ENCODE results near the gene CCL16.
A peak's percentile ranks its signal among the peaks of the same experiment; 100 is the strongest.
"Not testable (repeated sequence)": the region's sequence is repeated elsewhere in the genome, so short reads cannot be mapped to it uniquely, and the experiment has no call there.

Gene CCL16

GRCh38 chr17:35984140-35984539, 2.8 kb upstream of the CCL16 start:
- no peak for DNase-seq

- DNase-seq, result no peak
These were observed 1.3 kb upstream of the CCL16 start for GRCh38 chr17:35982409-35983191.

GRCh38 chr17:35981908-35982330, 622 bp upstream of the CCL16 start:
- DNase-seq, result no peak

- no peak for DNase-seq
These were observed 3.0 kb downstream of the CCL16 start for GRCh38 chr17:35978346-35978745.

- no peak for DNase-seq
These were observed 3.8 kb downstream of the CCL16 start for GRCh38 chr17:35977509-35977908.

- no peak for DNase-seq
These were observed 7.7 kb downstream of the CCL16 start for GRCh38 chr17:35973333-35974260.

- no peak for DNase-seq
These were observed 8.4 kb downstream of the CCL16 start for GRCh38 chr17:35972945-35973332.

- no peak for DNase-seq
These were observed 8.8 kb downstream of the CCL16 start for GRCh38 chr17:35972535-35972934.

- no peak for DNase-seq
These were observed 9.2 kb downstream of the CCL16 start for GRCh38 chr17:35972066-35972465.

- peak; percentile 57 for DNase-seq
These were observed 11.5 kb downstream of the CCL16 start for GRCh38 chr17:35969558-35970380.

- DNase-seq, result no peak
These were observed 12.7 kb downstream of the CCL16 start for GRCh38 chr17:35968520-35969054.

- DNase-seq, result no peak
These were observed 16.0 kb downstream of the CCL16 start for GRCh38 chr17:35965272-35965671.

- no peak for DNase-seq
These were observed 17.6 kb downstream of the CCL16 start for GRCh38 chr17:35963663-35964062.

GRCh38 chr17:35953720-35954119, 27.6 kb downstream of the CCL16 start:
- no peak for DNase-seq

- DNase-seq, result no peak
These were observed 31.9 kb downstream of the CCL16 start for GRCh38 chr17:35949401-35949800.

GRCh38 chr17:35948092-35948491, 33.2 kb downstream of the CCL16 start:
- no peak for DNase-seq

GRCh38 chr17:35947156-35947585, 34.1 kb downstream of the CCL16 start:
- DNase-seq, result peak; percentile 27

GRCh38 chr17:35944151-35944550, 37.1 kb downstream of the CCL16 start:
- DNase-seq, result no peak

GRCh38 chr17:35943537-35943936, 37.8 kb downstream of the CCL16 start, which contains the start of gene LYZL6:
LYZL6 (minus strand) TSS chr17:35943713; CDS start chr17:35939356, 4,357 bp downstream.
- no peak for DNase-seq

- no peak for DNase-seq
These were observed 38.6 kb downstream of the CCL16 start for GRCh38 chr17:35942588-35943186.

GRCh38 chr17:35938492-35938891, 42.8 kb downstream of the CCL16 start:
- DNase-seq, result not testable (repeated sequence)

GRCh38 chr17:35936063-35936462, 45.2 kb downstream of the CCL16 start:
- DNase-seq, result no peak
